Liver (tissue), 3 donors: ENCODE measurements around the gene PRCC.

Source experiments
- TAF1 ChIP-seq: conservative IDR thresholded peaks from 2 replicates; pipeline ENCODE4 v1.6.1; 2016; ENCODE audit warnings: antibody characterized with exemption, mild to moderate bottlenecking
- YY1 ChIP-seq: IDR thresholded peaks from 2 replicates; pipeline ENCODE4 v1.6.1; 2016; ENCODE audit warnings: antibody characterized with exemption, mild to moderate bottlenecking
- TF ChIP-seq, protein P1 (sequence below): fragments of 150-350 bp; IDR thresholded peaks from 2 replicates; pipeline ENCODE4 v1.5.1; 2017; ENCODE audit warnings: improper control_type of control experiment, low read depth, low read length; ENCODE audit not compliant: missing input control
- donor health status: healthy.
- donor health status: healthy.

- TF ChIP-seq YY1 (peak; percentile 20), TAF1 (no peak)
- TF ChIP-seq, protein P1, sequence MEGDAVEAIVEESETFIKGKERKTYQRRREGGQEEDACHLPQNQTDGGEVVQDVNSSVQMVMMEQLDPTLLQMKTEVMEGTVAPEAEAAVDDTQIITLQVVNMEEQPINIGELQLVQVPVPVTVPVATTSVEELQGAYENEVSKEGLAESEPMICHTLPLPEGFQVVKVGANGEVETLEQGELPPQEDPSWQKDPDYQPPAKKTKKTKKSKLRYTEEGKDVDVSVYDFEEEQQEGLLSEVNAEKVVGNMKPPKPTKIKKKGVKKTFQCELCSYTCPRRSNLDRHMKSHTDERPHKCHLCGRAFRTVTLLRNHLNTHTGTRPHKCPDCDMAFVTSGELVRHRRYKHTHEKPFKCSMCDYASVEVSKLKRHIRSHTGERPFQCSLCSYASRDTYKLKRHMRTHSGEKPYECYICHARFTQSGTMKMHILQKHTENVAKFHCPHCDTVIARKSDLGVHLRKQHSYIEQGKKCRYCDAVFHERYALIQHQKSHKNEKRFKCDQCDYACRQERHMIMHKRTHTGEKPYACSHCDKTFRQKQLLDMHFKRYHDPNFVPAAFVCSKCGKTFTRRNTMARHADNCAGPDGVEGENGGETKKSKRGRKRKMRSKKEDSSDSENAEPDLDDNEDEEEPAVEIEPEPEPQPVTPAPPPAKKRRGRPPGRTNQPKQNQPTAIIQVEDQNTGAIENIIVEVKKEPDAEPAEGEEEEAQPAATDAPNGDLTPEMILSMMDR = no peak
Observed at GRCh38 chr1:156795787-156796186, 28.5 kb downstream of the PRCC start.
